GM12878 (cell line): Measurements from ENCODE around the gene AKAP13. TPM values are rescaled to one million over a fixed set of nuclear protein-coding genes. Genes with fewer than 3 reads are reported as not detected.
A peak's percentile ranks its signal among the peaks of the same experiment; 100 is the strongest.

ENCODE experiments used
- ATAC-seq: fragments of 200-7000 bp; cut with Tn5 transposase; 3 replicates; pipeline ENCODE4 v1.9.1; 2020; ENCODE audit warnings: mild to moderate bottlenecking, moderate library complexity
- BruUV-seq: library from RNA; stranded (reverse); fragments of 400-500 nt; replicated peaks from 2 replicates; lab custom pipeline; 2021; lab: Mats Ljungman, UMichigan
- CTCF ChIA-PET: fragments of 300-600 bp; sonication (Branson Sonifier 250); formaldehyde crosslinking; extraction: SDS; loops from one replicate; lab custom pipeline; 2021; ENCODE audit warnings: inconsistent platforms; lab: Yijun Ruan, JAX
- POLR2A ChIA-PET: fragments of 350-600 bp; formaldehyde crosslinking; extraction: SDS; loops from one replicate; lab custom pipeline; 2021; ENCODE audit warnings: inconsistent platforms; lab: Charles Lee
- RAD21 ChIA-PET: fragments of 300-600 bp; sonication (Branson Sonifier 250); formaldehyde crosslinking; loops from one replicate; lab custom pipeline; 2023; ENCODE audit warnings: antibody characterized with exemption; ENCODE audit not compliant: unreplicated experiment; lab: Charles Lee
- SMC1A ChIA-PET: fragments of 300-600 bp; sonication (Branson Sonifier 250); formaldehyde crosslinking; loops from one replicate; lab custom pipeline; 2023; ENCODE audit not compliant: unreplicated experiment, uncharacterized antibody; lab: Charles Lee
- DNase-seq: peaks from one replicate; pipeline ENCODE4 v3.0.0-alpha.2; 2011; ENCODE audit warnings: low read depth, low spot score
- FAIRE-seq: peaks from 3 replicates; lab custom pipeline; 2011; peaks lifted over from hg19 to GRCh38; lab: Jason Lieb, UNC
- H2AFZ ChIP-seq: 2 replicates; pipeline ENCODE4 v1.6.0; 2011; ENCODE audit warnings: low read depth, low read length, control low read depth; ENCODE audit not compliant: control insufficient read depth
- H3K27ac ChIP-seq: 2 replicates; pipeline ENCODE4 v1.5.1; 2011; ENCODE audit warnings: control low read depth; ENCODE audit not compliant: control insufficient read depth, insufficient read depth
- H3K27me3 ChIP-seq, 2 experiments: replicated peaks in 1 of 2; 2 replicates each; pipeline versions ENCODE4 v1.6.0 to v1.6.1; 2011; ENCODE audit warnings: low read length in 1 of 2; ENCODE audit not compliant: control insufficient read depth in 2 of 2, insufficient read depth in 2 of 2
- H3K36me3 ChIP-seq, 2 experiments: 2 replicates each; pipeline ENCODE4 v1.5.1; 2011; ENCODE audit warnings: low read length in 1 of 2; ENCODE audit not compliant: control insufficient read depth in 2 of 2, insufficient read depth in 2 of 2
- H3K4me1 ChIP-seq: 2 replicates; pipeline ENCODE4 v1.6.1; 2011; ENCODE audit warnings: mild to moderate bottlenecking, low read length, moderate library complexity, mixed read lengths; ENCODE audit not compliant: control insufficient read depth, insufficient read depth
- H3K4me2 ChIP-seq: 2 replicates; pipeline ENCODE4 v1.6.0; 2011; ENCODE audit warnings: control low read depth; ENCODE audit not compliant: control insufficient read depth, insufficient read depth
- H3K4me3 ChIP-seq: fragments of 200-600 bp; sonication (generic); 2 replicates; pipeline ENCODE4 v1.5.1; 2016
- H3K79me2 ChIP-seq: 2 replicates; pipeline ENCODE4 v1.6.0; 2011; ENCODE audit warnings: low read length; ENCODE audit not compliant: control insufficient read depth, insufficient read depth
- H3K9ac ChIP-seq: 2 replicates; pipeline ENCODE4 v1.8.0; 2011; ENCODE audit warnings: low read length, control low read depth, mixed read lengths; ENCODE audit not compliant: control insufficient read depth, insufficient read depth
- H3K9me3 ChIP-seq: replicated peaks from 3 replicates; pipeline ENCODE4 v1.5.1; 2011; ENCODE audit warnings: mild to moderate bottlenecking, low read length; ENCODE audit not compliant: control insufficient read depth, insufficient read depth
- H4K20me1 ChIP-seq: 2 replicates; pipeline ENCODE4 v1.6.0; 2011; ENCODE audit not compliant: control insufficient read depth, insufficient read depth
- ATF7 ChIP-seq: fragments of 450-650 bp; IDR thresholded peaks from 2 replicates; pipeline ENCODE4 v1.6.1; 2016; ENCODE audit warnings: low read depth, mild to moderate bottlenecking
- CHD4 ChIP-seq: fragments of 200-600 bp; sonication (generic); IDR thresholded peaks from 2 replicates; pipeline ENCODE4 v1.6.1; 2016; ENCODE audit warnings: mild to moderate bottlenecking
- FOS ChIP-seq: IDR thresholded peaks from 3 replicates; pipeline ENCODE4 v1.6.1; 2011; ENCODE audit warnings: borderline replicate concordance; ENCODE audit not compliant: insufficient read length; ENCODE audit errors: extremely low read depth
- GATAD2B ChIP-seq: fragments of 450-650 bp; conservative IDR thresholded peaks from 2 replicates; pipeline ENCODE4 v1.6.1; 2017; ENCODE audit warnings: low read depth, mild to moderate bottlenecking, moderate library complexity
- IKZF2 ChIP-seq, 2 experiments: fragments of 450-650 bp; IDR thresholded peaks; 2 replicates each; pipeline ENCODE4 v1.6.1; 2017; ENCODE audit warnings: mild to moderate bottlenecking in 2 of 2, moderate library complexity in 2 of 2
- NFIC ChIP-seq: IDR thresholded peaks from 2 replicates; pipeline ENCODE4 v1.6.1; 2012; ENCODE audit warnings: low read depth, mild to moderate bottlenecking, inconsistent platforms, low read length, moderate library complexity
- RCOR1 ChIP-seq: conservative IDR thresholded peaks from 2 replicates; pipeline ENCODE4 v1.6.1; 2012; ENCODE audit warnings: low read depth, low read length, improper control_type of control experiment
- SIN3A ChIP-seq: IDR thresholded peaks from 2 replicates; pipeline ENCODE4 v1.6.1; 2012; ENCODE audit warnings: low read depth, low read length, improper control_type of control experiment
- SMAD1 ChIP-seq: fragments of 450-650 bp; IDR thresholded peaks from 2 replicates; pipeline ENCODE4 v1.6.1; 2018; ENCODE audit warnings: mild to moderate bottlenecking, low read depth; ENCODE audit not compliant: partially characterized antibody
- SMAD5 ChIP-seq: IDR thresholded peaks from 2 replicates; pipeline ENCODE4 v1.6.1; 2016; ENCODE audit warnings: antibody characterized with exemption, low read depth
- TCF12 ChIP-seq: IDR thresholded peaks from 2 replicates; pipeline ENCODE4 v1.6.1; 2011; ENCODE audit warnings: low read depth, mild to moderate bottlenecking, low read length
- ZNF24 ChIP-seq: fragments of 450-650 bp; IDR thresholded peaks from 2 replicates; pipeline ENCODE4 v1.6.1; 2017; ENCODE audit warnings: antibody characterized with exemption, mild to moderate bottlenecking
- ZSCAN29 ChIP-seq: fragments of 450-650 bp; IDR thresholded peaks from 2 replicates; pipeline ENCODE4 v1.6.1; 2017; ENCODE audit warnings: mild to moderate bottlenecking, moderate library complexity
- WGBS: methylation state at CpG from one replicate; pipeline ENCODE4 v1.1.6; 2016; ENCODE audit warnings: low lambda C conversion rate; ENCODE audit not compliant: insufficient replicate concordance, insufficient coverage; ENCODE audit errors: missing lambda C conversion rate; 5-methylcytosine and 5-hydroxymethylcytosine counted together
- in situ Hi-C: fragments of 300-500 bp; cut with MboI; formaldehyde crosslinking; loops from 9 replicates; pipeline ENCODE4 v1.14.3; 2018; ENCODE audit warnings: mixed read lengths
- intact Hi-C: fragments of 100-400 bp; cut with micrococcal nuclease; formaldehyde crosslinking; loops from one replicate; pipeline ENCODE4 v1.14.2; 2022; ENCODE audit not compliant: unreplicated experiment
- polyA plus RNA-seq, 11 experiments: library from polyadenylated mRNA; depleted of rRNA in 4 of 11; unstranded in 6 of 11; stranded (reverse) in 5 of 11; fragments of >200 nt; fragmentation: Nextera tagmentation in 4 of 11; fragmentation: Illumina TruSeq in 1 of 11; extraction: Ambion mirVana in 4 of 11; extraction: Trizol in 1 of 11; gene quantifications; 1 replicate in 1 of 11; 2 replicates in 10 of 11; pipeline versions ENCODE4 v1.2.1 to v1.2.3, GENCODE V29; 2011 to 2016; ENCODE audit warnings: inconsistent platforms in 2 of 11, missing spikeins in 2 of 11, low read depth in 1 of 11
- total RNA-seq, 4 experiments: library from RNA; depleted of rRNA in 3 of 4; stranded (reverse); fragments of >200 nt in 3 of 4; fragmentation: Illumina TruSeq in 1 of 4; extraction: Trizol in 1 of 4; gene quantifications; 2 replicates each; pipeline versions ENCODE4 v1.2.1 to v1.2.3, GENCODE V29; 2013 to 2021
- TF ChIP-seq, protein P1 (sequence below): fragments of 450-650 bp; IDR thresholded peaks from 2 replicates; pipeline ENCODE4 v1.6.1; 2017; ENCODE audit warnings: mild to moderate bottlenecking
- TF ChIP-seq, protein P2 (sequence below): IDR thresholded peaks from 2 replicates; pipeline ENCODE4 v1.6.1; 2012; ENCODE audit warnings: low read depth, low read length, improper control_type of control experiment
- TF ChIP-seq, protein P3 (sequence below): fragments of 450-650 bp; formaldehyde crosslinking; IDR thresholded peaks from 2 replicates; pipeline ENCODE4 v1.4.0; 2022; ENCODE audit warnings: mild to moderate bottlenecking, moderate library complexity

Gene AKAP13
- total and polyA plus RNA-seq, 10 of the 15 experiments (the other 5 are each of a cell fraction or from before 2014, with no cell fraction given) = 14.4 to 74.9 (median 55.1) TPM

DNA sequence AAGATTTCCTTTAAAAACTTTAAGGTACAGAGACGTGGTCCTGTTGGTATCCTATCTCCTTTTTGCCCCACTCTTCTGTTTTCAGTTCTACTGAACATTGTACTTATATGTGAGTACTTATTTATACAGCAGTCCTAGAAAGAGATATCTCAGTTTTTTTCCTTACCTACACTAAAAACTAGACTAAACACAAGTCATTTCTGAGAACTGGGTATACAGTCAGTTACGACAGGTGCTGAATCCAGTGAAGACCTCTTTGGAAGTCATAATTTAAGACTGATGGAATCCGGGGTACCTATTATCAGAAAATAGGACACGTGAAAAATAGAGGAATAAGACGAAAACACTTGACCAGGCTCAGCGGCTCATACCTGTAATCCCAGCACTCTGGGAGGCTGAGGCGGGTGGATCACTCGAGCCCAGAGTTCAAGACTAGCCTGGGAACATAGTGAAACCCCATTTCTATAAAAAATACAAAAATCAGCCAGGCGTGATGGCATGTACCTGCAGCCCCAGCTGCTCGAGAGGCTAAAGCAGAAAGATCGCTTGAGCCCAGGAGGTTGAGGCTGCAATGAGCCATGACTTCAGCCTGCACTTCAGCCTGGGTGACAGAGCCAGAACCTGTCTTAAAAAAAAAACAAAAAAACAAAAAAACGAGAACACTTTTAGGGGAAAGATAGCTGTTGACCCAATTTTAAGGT lies 338.0 kb downstream of the AKAP13 start:
- Histone ChIP-seq H3K4me2 (peak overlapping the region; percentile 69), H2AFZ (no peak overlapping the region), H3K9ac (no peak overlapping the region), H3K36me3 (peaks cover 20 to 47% of the 10 kb centered on the region in 2 experiments), H3K9me3 (no peaks in the 10 kb centered on the region), H4K20me1 (no peaks in the 10 kb centered on the region), H3K27ac (peak overlapping the region; percentile 82), H3K79me2 (peaks cover 6% of the 10 kb centered on the region), H3K4me3 (no peak overlapping the region; the same call in 1 of the 2 replicates), H3K27me3 (no peaks in the 10 kb centered on the region), H3K4me1 (peaks cover 42% of the 10 kb centered on the region)
- ChIA-PET POLR2A (interaction anchor here (2.2 kb wide), 1 partner anchor 11 kb away, joined by 6 read pairs; no protein-coding TSS in a partner anchor), SMC1A (interaction anchor here (1.1 to 2.2 kb wide), 8 partner anchors 8 to 232 kb away, joined by 3 to 12 read pairs (median 4); no protein-coding TSS in a partner anchor), RAD21 (interaction anchor here (0.8 to 2.1 kb wide), 5 partner anchors 11 to 230 kb away, joined by 3 to 8 read pairs (median 5); no protein-coding TSS in a partner anchor), CTCF (interaction anchor here (0.7 to 1.9 kb wide), 4 partner anchors 11 to 123 kb away, joined by 3 to 6 read pairs (median 3); no protein-coding TSS in a partner anchor)
- DNase-seq = no peak
- no TSS peak for BruUV-seq
- peak; percentile 68 for ATAC-seq
- in situ Hi-C loops = no loop called here
- WGBS = under 1% methylated on average over 12 of the region's 12 CpGs
- FAIRE-seq = peak; percentile 75
- intact Hi-C loops = no loop called here
- TF ChIP-seq, protein P1, sequence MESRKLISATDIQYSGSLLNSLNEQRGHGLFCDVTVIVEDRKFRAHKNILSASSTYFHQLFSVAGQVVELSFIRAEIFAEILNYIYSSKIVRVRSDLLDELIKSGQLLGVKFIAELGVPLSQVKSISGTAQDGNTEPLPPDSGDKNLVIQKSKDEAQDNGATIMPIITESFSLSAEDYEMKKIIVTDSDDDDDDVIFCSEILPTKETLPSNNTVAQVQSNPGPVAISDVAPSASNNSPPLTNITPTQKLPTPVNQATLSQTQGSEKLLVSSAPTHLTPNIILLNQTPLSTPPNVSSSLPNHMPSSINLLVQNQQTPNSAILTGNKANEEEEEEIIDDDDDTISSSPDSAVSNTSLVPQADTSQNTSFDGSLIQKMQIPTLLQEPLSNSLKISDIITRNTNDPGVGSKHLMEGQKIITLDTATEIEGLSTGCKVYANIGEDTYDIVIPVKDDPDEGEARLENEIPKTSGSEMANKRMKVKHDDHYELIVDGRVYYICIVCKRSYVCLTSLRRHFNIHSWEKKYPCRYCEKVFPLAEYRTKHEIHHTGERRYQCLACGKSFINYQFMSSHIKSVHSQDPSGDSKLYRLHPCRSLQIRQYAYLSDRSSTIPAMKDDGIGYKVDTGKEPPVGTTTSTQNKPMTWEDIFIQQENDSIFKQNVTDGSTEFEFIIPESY = no peak
- TF ChIP-seq RCOR1 (no peak), ZSCAN29 (no peak), TCF12 (peak; percentile 70), CHD4 (no peak), GATAD2B (no peak), ATF7 (no peak), IKZF2 (IDR thresholded peaks at IDR 0.05) (no peak), FOS (no peak), SMAD5 (no peak), ZNF24 (no peak), SMAD1 (no peak), NFIC (0 out of 2 replicates have a peak, but pooled peaks have one; percentile 24), SIN3A (no peak)
- TF ChIP-seq, protein P2, sequence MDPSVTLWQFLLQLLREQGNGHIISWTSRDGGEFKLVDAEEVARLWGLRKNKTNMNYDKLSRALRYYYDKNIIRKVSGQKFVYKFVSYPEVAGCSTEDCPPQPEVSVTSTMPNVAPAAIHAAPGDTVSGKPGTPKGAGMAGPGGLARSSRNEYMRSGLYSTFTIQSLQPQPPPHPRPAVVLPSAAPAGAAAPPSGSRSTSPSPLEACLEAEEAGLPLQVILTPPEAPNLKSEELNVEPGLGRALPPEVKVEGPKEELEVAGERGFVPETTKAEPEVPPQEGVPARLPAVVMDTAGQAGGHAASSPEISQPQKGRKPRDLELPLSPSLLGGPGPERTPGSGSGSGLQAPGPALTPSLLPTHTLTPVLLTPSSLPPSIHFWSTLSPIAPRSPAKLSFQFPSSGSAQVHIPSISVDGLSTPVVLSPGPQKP = no peak
- TF ChIP-seq, protein P3, sequence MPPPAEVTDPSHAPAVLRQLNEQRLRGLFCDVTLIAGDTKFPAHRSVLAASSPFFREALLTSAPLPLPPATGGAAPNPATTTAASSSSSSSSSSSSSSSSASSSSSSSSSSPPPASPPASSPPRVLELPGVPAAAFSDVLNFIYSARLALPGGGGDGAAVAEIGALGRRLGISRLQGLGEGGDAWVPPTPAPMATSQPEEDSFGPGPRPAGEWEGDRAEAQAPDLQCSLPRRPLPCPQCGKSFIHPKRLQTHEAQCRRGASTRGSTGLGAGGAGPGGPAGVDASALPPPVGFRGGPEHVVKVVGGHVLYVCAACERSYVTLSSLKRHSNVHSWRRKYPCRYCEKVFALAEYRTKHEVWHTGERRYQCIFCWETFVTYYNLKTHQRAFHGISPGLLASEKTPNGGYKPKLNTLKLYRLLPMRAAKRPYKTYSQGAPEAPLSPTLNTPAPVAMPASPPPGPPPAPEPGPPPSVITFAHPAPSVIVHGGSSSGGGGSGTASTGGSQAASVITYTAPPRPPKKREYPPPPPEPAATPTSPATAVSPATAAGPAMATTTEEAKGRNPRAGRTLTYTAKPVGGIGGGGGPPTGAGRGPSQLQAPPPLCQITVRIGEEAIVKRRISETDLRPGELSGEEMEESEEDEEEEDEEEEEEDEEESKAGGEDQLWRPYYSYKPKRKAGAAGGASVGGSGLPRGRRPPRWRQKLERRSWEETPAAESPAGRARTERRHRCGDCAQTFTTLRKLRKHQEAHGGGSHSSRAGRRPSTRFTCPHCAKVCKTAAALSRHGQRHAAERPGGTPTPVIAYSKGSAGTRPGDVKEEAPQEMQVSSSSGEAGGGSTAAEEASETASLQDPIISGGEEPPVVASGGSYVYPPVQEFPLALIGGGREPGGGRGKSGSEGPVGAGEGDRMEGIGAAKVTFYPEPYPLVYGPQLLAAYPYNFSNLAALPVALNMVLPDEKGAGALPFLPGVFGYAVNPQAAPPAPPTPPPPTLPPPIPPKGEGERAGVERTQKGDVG (CRISPR knock-in tag) = no peak
